Ovary (tissue), 3 donors: ENCODE measurements around the gene MLPH.

Source experiments
- CTCF ChIP-seq, 3 donors: fragments of 450-650 bp in 2 of 3; fragments of 200-600 bp in 1 of 3; IDR thresholded peaks; one replicate each; pipeline versions ENCODE4 v1.5.1 to v1.8.0; 2016 to 2022; ENCODE audit warnings: antibody characterized with exemption in 3 of 3, mild to moderate bottlenecking in 1 of 3
- EP300 ChIP-seq: sonication (generic); formaldehyde crosslinking; IDR thresholded peaks from one replicate; pipeline ENCODE4 v1.6.1; 2017; ENCODE audit warnings: antibody characterized with exemption
- POLR2A ChIP-seq: fragments of 450-650 bp; IDR thresholded peaks from one replicate; pipeline ENCODE4 v1.6.1; 2017; ENCODE audit warnings: antibody characterized with exemption, mild to moderate bottlenecking, moderate library complexity
- donor health status: DM: no; HTN: no; CAD: no.

GRCh38 chr2:237590272-237591140 is 103.5 kb downstream of the MLPH start, which contains the start of gene RAB17:
- TF ChIP-seq POLR2A (no peak), CTCF (IDR thresholded peaks at IDR 0.05) (no peak), EP300 (no peak)
